HS-5 (cell line): ENCODE measurements around the gene MARCHF9.

ENCODE experiments used
- DNase-seq: peaks from one replicate; pipeline ENCODE4 v3.0.0-alpha.2; 2012; ENCODE audit warnings: low read depth

The MARCHF9 gene

GRCh38 chr12:57738661-57739237, 16.2 kb upstream of the MARCHF9 start, which contains the start of gene AGAP2:
TSS of gene AGAP2 (minus strand) at chr12:57738742. CDS start at chr12:57738246, 496 bp downstream.
- no peak for DNase-seq

GRCh38 chr12:57739387-57739786, 15.5 kb upstream of the MARCHF9 start:
- DNase-seq, result no peak

GRCh38 chr12:57739914-57740538, 14.9 kb upstream of the MARCHF9 start:
- no peak for DNase-seq

- DNase-seq, result no peak
Measured at GRCh38 chr12:57740656-57741412, 14.1 kb upstream of the MARCHF9 start.

- DNase-seq, result no peak
Measured at GRCh38 chr12:57741413-57741789, 13.5 kb upstream of the MARCHF9 start.

- DNase-seq, result no peak
Measured at GRCh38 chr12:57741844-57742738, 12.8 kb upstream of the MARCHF9 start.

- no peak for DNase-seq
Measured at GRCh38 chr12:57743769-57744168, 11.1 kb upstream of the MARCHF9 start.

- DNase-seq, result no peak
Measured at GRCh38 chr12:57744194-57744776, 10.6 kb upstream of the MARCHF9 start.

- DNase-seq, result peak; percentile 97
Measured at GRCh38 chr12:57744777-57745484, 10.0 kb upstream of the MARCHF9 start, which contains the start of gene TSPAN31. TSS of gene TSPAN31 (plus strand) at chr12:57745039. CDS start at chr12:57745155, 116 bp downstream.

- DNase-seq, result no peak
Measured at GRCh38 chr12:57745485-57745881, 9.4 kb upstream of the MARCHF9 start.

GRCh38 chr12:57746025-57746424, 8.9 kb upstream of the MARCHF9 start:
- no peak for DNase-seq

- no peak for DNase-seq
Measured at GRCh38 chr12:57749061-57749460, 5.8 kb upstream of the MARCHF9 start.

- DNase-seq, result no peak
Measured at GRCh38 chr12:57750561-57751431, 4.1 kb upstream of the MARCHF9 start.

GRCh38 chr12:57751432-57751787, 3.5 kb upstream of the MARCHF9 start:
- no peak for DNase-seq

- DNase-seq, result peak; percentile 95
Measured at GRCh38 chr12:57751788-57752667, 2.9 kb upstream of the MARCHF9 start, which contains the start of gene CDK4. TSS of gene CDK4 (minus strand) at chr12:57752310. CDS start at chr12:57751717, 593 bp downstream.

- no peak for DNase-seq
Measured at GRCh38 chr12:57752668-57753000, 2.3 kb upstream of the MARCHF9 start.

- DNase-seq, result no peak
Measured at GRCh38 chr12:57753756-57754337, 1.1 kb upstream of the MARCHF9 start.

- no peak for DNase-seq
Measured at GRCh38 chr12:57755194-57755453, 221 bp downstream of the MARCHF9 start.
